Stimulated activated CD8-positive, alpha-beta memory T cell treated with anti-CD3 and anti-CD28 coated beads, Interleukin-7, amount 100 ng/mL, for 48 hours (primary cell): ENCODE data around the gene BGN.

Experiments
- DNase-seq, 2 donors: peaks; one replicate each; pipeline ENCODE4 v3.0.0-alpha.2; 2020; ENCODE audit warnings: low read depth in 1 of 2; ENCODE audit errors: extremely low read depth in 1 of 2

BGN gene

DNA sequence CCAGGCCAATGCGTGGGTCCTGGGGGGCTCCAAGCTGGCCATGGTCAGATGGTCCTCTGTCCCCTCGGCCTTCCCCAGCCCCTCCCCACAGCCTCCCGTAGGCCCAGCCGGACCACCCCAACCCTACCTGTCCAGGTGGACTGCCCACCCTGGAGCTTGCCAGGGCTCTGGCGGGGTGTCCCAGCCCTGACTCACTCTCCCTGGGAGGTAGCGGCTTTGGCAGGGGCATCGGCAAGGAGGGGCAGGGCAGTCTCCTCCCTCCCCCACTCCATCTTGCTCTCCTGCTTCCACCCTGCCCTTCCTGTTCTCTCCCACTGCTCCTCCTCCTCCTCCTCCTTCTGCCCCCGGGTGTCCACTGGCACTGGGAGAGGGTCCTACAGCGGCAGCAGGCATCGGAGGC, 7.4 kb downstream of the BGN start:
- no peak for DNase-seq

DNA sequence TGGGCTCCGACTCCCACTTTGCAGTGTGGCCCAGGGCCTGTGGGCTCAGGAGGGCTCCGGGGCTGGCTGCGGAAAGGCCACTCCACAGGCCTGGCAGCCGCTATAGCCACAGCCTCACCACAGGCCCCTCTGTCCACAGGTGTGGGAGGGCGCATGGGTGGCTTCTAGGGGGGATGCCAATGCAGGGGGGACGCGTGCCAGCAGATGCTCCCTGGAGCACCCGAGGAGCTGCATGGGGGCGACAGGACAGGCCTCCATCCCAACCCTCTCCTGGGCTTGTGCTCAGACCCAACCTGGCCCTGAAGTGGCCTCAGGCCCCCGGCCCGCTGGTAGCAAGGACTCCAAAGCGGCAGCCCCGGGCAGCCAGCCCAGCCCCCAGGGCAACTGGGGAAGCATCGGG, 8.0 kb downstream of the BGN start:
- DNase-seq = no peak

DNA sequence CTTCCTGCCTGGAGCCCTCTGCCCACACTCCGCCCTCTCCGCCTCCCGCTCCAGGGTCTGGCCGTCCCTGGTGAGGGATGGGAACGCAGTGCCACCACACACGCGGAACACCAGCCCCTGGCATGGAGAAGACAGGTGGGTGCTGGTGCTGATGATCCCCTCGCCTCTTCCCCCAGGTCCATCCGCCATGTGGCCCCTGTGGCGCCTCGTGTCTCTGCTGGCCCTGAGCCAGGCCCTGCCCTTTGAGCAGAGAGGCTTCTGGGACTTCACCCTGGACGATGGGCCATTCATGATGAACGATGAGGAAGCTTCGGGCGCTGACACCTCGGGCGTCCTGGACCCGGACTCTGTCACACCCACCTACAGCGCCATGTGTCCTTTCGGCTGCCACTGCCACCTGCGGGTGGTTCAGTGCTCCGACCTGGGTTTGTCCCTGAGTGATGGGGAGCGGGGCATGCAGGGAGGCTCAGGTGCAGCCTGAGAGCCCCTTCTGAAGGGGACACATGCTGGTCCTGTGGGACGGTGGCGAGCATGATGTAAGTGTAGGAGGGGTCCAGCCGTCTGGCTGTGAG, 9.8 kb downstream of the BGN start:
- no peak for DNase-seq

DNA sequence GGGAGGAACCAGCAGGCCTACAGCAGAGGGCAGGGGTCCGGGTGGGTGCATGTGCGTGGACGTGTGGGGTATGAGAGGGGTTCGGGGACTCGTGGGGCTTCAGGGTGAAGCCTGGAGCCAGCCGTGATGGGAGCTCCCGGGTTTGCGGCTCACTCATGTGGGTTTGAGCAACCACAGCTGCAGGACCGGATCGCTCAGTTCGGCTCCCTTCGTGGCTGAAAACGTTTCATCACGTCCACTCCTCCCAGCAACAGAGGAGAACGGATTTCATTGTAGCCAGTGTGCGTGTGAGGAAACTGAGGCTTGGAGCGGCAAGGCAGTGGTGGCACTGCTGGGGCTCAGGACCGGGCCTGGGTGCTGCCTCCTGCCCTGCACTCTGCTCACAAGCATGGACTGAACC, 10.6 kb downstream of the BGN start:
- DNase-seq = no peak

DNA sequence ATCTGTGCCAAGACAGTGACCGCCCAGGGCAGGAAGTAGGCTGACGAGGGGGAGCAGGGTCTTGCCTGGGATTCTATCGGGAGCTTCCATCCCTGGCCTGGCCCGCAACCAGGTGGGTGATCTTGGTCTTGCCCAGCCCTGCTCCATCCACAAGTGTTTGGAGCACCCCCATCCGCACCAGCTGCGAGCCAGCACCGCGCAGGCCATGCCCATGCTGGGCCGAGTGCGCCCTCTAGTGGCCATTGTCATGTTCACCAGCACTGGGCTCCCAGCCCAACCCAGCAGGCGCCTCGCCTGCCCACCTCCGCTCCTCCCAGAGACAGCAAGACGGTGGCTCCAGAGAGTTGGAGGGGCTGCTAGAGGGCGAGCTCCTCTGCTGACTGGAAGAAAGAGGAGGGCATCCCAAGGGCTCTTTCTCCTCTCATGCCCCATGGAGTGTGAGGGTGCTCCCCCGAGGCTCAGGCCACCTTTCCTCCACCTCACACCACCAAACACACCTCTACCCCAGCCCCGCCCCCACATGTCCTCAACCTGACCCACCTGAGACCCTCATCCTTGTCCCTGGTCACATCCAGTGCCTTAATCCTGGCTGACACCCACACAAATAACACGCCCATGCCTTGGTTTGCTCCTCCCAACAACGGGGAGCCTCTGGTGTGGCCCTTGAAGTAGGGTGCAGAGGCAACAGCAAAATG, 12.9 kb downstream of the BGN start:
- DNase-seq = peak; percentile 43 to 59

DNA sequence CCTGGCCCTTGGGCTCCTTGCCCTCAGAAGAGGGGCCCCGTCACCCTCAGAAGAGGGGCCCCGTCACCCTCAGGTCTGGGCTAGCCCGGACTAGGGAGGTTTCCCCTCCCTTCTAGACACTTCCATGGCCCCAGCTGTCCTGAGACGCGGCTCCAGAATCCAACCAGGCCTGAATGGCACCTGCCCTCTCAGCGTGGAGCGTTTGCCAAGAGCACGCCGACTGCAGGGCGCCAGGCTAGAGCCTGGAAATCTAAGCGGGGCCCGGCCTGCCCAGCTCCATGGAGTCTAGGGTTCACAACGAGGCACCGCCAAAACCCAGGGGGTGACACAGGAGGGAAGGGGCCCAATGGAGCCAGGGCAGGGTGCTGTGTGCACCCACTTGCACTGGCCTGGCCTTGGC, 14.8 kb downstream of the BGN start:
- no peak for DNase-seq

DNA sequence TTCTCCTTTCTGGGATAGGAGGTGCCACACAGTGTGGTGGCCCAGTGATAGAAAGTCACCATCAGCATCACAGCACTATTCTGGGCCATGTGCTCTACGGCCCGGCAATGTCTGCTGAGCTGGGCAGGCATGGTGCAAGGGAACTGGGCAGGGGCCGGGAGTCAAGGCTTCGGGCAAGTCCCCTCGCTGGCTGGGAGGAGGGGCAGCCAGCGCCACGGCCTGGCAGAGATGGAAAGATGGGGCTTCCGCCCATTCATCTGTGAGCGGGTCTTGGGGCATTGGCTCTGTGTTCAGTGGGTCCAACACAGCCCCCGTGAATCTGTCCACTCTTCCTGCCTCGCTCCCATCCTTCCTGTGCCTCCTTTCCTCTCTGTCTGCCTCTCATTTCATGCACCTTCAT, 15.6 kb downstream of the BGN start:
- DNase-seq = no peak

DNA sequence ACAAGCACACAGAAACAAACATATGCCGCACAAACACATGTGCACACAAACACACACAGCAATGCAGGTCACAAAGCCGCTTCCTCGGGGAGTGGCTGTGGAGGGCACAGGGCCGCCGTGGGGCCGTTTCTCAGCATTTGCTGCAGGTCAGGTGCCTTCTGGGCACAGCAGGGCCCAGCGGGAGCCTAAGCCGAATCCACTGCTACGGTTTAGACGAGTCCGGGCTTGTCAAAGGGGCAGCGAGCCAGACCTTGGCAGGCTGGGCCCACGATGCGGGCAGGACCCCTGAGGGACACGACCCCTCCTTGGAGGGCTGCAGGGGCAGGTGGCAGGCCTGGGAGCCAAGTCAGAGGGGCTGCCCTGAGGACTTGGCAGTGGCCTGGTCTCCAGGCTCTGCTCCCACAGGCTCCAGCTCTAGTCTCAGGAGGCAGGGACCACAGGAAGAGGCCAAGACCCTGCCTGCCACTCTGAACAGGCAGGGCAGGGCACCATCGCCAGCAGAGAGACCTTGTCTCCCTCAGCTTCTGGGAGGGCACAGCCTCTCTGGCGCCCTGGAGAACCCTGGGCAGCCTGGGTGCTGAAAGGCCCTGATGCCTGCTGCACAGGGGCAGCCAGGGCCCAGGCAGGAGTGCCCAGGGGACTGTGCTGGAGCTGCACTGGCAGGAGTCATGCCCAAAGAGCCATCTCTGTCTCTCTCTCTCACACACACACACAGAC, 17.2 kb downstream of the BGN start:
- DNase-seq = no peak

DNA sequence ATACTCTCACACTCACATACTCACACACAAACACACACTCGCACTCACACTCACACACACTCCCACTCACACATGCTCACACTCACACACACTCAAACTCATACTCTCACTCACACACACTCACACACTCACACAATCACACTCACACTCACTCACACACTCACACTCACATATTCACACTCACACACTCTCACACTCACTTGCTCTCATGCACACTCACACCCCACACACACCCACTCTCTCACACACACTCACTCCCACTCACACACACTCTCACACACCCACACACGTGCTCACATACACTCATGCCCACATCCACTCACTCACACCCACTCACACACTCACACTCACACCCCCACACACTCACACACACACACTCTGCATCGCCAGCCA, 17.7 kb downstream of the BGN start:
- DNase-seq = no peak

DNA sequence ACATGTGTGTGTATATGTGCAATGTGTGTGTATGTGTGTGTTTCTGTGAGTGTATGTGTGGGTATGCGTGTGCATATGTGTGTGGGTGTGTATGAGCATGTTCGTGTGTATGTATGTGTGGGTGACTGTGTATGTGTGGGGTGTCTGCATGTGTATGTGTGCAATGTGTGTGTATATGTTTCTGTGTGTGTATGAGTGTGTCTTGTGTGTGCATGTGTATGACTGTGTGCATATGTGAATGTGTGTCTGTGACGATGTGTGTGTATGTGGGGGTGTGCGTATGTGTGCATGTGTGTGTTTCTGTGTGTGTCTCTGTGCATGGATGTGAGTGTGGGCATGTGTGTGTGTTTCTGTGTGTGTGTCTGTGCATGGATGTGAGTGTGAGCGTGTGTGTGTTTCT, 18.5 kb downstream of the BGN start:
- DNase-seq = no peak

DNA sequence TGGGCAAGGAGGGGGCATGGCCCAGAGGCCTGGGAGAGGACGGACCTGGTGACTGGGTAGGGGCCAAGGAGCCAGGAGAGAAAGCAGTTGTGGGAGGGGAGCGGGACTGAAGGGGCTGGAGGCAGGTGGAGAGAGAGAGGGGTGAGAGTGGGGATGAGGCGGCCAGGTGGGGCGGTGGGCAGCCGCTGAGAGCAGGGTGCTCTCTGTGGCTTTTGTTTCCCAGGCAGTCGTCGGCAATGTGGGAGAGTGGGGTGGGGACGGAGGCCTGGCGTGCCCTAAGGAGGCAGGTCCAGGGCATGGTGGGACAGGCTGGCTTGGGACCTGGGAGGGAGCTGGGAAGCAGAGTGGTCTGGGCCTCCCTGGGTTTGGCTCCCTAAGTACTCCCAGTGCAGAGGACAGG, 19.5 kb downstream of the BGN start:
- no peak for DNase-seq

DNA sequence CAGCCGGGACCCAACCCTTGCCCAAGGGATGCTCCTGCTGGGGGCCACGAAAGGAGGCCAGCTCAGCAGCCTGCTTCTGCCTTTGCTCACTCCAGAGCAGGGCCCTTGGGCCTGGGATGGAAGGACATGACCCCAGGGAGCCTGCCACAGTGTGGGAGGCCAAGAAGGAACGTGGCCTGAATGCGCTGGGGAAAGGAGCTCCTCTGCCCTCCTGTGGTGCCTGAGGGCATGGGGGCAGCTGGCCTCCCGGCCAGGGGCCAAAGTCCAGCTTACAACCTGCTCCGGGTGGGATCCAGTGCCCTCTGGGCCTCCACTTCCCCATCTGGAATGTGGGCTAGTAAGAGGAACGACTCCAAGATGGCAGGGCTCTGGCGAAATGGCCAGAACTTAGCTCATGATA, 20.7 kb downstream of the BGN start:
- DNase-seq = no peak

DNA sequence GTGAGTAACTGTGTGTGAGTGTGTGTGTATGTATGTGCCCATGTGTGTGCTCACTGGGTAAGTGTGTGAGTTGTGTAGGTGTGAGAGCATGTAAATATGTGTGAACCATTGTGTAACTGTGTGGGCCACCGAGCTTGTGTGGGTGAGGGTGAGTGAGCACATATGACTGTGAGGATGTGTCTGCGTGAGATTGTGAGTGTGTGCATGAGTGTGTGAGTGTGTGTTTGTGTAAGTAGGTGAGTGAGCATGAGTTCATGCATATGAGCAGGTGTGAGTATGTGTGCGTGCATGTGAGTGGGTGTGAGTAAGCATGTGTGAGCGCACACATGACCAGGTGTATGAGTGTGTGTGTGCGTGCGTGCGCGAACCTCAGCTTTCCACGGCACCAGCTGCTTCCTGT, 21.3 kb downstream of the BGN start:
- no peak for DNase-seq

DNA sequence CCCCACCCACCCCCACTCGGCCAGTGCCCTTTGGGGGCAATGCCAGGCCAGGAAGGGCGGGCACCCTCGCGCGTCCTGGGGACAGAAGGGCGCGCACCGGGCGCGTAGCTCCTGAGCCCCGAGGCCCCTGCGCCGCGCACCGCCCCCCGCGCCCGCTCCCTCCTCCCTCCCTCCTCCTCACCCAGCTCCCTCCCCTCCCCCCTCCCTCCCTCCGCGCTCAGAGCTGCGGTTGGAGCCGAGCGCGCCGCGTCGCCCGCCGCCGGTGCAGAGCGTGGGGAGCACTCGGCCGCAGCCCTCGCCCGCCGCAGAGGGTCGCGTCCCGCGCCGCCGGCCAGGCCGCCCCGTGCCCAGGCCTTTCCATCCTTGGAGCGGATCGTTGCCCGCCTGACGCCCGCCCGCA, 22.6 kb downstream of the BGN start, which contains the start of gene ATP2B3:
ATP2B3 (plus strand) TSS at position 220 of the 400 bp plus-strand sequence. CDS start 18,606 bp downstream, outside the sequence.
- DNase-seq = no peak

DNA sequence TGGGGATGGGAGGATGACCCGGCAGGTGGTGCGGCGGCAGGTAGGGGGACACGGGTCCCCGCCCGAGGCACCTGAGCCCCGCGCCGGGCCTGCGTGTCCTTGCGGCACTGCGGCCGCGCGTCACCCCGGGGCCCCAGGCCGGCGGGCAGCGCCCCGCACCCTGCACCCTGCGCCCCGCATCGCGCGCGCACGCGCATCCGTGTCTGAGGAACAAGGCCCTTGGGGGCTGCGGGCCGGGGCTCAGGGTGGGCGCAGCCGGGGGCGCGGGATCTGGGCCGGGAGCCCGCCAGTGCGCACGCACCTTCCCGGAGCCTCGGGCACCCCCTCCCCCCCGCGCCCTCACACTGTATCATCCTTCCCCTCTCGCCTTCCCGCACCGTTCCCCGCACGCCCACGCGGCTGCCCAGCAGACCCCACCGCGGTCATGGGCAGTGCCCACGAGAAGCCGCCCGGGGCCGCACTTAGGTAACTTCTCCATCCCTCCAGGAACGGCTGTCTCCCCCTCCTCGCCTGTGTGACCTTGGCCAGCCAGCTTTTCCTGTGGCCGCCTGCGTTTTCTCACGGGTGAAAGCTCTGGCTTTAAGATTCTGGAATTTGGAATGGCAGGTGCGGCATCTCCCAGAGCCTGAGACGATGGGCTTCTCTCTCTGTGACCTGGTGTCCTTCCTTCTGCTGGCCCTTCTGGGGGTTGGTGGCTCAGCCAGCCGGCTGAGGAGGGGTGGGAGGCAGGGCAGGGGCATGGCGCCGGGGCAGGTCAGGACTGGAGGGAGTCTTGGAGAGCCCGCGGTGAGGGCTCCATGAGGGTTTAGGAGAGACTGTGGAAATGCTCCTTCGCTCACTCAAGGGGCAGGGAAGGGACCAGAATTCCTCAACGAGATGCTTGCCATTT, 23.4 kb downstream of the BGN start:
- DNase-seq = no peak

DNA sequence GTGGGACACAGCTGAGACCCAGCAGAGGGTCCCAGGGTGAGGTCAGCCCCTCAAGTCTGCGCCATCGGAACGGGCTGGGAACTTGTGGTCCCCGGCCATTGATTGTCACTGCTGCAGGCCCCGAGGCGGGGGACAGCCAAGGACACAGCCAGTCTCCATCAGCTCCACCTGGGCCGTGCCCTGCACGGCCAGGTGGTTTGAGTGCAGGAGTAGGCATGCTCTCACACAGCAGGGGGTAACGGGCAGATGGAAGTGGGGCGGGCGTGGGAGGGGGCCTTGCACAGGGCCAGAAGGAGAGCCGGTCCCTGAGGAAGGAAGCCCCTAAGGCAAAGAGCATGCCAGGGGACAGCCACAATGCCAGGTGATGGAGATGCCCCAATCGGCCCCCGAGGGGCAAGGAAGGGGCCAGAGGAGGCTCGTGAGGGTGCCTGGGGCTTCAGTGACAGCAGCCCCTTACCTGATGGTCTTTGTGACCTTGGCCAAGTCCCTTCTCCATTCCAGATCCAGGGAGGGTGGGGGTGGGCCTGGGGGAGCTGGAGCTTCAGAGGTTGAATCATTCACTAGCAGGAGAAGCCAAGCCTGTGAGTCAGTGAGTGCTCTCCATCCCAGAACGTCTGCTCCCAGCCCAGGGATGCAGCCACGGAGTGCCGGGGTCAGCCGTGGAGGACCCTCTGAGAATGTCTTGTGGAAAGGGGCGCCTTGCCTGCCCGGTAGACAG, 24.9 kb downstream of the BGN start:
- no peak for DNase-seq

DNA sequence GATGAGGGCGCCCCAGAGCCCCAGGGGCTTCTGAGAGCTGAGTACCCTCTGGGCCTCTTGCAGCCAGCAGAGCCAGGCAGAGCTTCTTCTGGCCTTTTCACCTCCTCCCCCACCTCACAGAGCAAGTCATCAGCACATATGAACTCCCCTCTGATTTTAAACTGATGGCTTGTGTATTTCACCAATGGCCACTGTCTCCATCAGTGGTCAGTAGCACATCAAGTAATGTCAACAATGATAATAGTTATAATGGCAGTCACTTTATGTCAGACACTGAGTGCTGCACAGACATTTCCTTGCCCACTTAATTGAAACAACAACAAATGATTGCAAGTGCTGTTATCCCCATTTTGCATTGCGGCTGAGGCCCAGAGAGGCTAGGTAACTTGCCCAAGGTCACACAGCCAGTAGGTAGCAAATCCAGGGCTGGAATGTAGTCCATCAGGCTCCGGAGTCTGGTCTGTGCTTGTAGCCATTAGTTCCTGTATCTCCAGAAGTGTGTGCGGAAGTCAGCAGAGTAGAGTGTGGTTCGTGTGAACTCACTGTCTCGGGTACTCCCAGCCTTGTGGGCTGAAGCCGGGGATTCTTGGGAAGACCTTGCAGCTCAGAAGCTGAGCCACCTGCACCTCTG, 25.6 kb downstream of the BGN start:
- no peak for DNase-seq

DNA sequence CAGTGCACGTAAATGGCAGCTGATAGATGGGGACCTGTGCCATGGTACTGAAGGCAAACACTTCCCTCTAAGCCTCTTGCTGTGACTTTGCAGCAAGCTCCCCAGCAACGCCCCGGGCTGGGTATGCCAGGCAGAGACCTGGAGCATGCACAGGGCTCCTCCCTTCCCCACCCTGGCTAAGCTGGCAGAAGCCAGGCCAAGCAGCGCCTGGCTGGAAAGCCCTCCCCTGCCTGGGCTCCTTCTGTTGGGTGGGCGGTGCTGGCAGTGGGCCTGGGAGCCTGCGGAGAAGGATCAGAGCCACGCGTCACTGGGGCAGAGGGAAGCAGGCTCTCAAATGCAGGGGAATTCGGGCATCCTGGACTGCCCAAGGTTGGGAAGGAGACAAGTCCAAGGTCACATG, 26.3 kb downstream of the BGN start:
- no peak for DNase-seq

DNA sequence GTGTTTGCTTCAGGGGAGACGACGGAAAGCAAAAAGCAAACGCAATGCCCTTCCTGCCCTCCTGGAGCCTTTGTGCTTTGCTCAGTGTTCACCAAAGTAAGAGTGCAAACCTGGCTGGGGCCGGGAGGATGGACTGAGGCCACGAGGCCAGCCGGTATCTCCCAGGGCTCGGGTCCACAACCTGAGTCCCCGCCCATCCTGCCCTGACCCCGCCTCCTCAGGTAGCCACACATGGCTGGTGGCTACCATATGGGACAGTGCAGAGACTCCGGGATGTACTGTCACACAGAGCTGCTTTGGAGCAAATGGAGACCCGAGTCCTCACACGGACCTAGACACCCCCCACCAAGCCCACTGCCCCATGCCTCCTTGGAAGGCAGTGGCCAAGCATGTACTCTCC, 27.5 kb downstream of the BGN start:
- no peak for DNase-seq

DNA sequence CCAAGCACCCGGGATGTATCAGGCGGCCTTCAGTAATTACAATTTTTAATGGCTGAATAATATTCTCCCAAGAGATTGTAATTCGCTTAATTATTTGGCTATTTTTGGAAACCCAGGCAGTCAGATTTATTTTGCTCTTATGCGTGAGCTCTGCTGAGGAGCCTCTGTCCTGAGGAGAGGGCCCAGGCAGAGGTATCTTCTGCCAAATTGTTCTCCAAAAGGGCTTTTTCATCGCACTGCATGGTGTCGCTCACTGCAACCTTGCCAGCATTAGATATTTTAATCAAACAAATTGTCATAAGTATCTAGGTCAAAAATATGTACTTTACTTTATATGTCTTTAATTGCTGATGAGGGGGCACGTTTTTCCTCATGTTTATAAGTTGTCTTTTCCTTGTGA, 28.5 kb downstream of the BGN start:
- no peak for DNase-seq
